GM11168 (cell line): ENCODE data around the gene IGFL2.
"Not testable (repeated sequence)": the region's sequence is repeated elsewhere in the genome, so short reads cannot be mapped to it uniquely, and the experiment has no call there.

ENCODE experiments used
- in situ Hi-C: fragments of 300-500 bp; cut with MboI; formaldehyde crosslinking; loops from one replicate; pipeline ENCODE4 v1.12.0; 2022; ENCODE audit warnings: low sequenced_read_pairs; ENCODE audit not compliant: unreplicated experiment

Gene IGFL2

DNA sequence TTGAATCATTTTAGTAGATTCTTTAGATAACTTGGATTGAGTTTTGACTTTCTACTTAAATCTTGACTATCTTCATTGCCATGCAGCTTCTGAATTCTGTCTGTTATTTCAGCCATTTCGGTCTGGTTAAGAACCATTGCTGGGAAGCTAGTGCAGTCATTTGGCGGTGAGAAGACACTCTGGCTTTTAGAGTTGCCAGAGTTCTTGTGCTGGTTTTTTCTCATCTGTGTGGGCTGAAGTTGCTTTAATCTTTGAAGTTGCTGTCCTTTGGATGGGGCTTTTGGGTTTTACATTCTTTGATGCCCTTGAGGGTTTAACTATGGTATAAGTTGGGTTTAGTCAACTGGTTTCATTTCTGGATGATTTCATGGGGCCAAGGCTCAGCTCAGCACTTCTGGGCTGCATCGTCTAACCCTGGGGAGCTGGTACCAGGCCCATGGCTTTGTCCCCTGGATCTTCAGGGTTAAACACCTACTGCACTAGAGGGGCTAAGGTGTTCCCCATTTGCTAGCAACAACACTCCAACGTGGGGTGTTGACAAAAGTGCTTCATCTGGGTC lies 10.0 kb upstream of the IGFL2 start:
- in situ Hi-C loops = no loop called here

DNA sequence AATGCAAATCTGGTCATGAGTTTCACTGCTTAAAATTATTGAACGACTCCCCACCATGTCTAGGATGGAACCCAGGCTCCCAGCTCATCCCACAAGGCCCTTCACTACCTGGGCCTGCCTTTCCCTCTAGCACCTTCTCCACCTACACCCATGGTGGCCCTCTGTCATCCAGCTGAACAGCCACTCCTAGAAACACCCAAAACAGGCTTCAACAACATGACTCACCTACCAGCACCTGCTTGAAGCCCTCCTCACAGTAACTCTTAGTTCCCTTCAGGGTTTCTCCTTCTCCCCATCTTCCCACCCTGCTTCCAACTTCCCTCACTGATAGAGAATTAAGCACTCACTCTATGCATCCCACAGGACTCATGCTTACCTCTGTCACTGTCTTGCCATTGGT lies 6.6 kb upstream of the IGFL2 start:
- in situ Hi-C loops = no loop called here

DNA sequence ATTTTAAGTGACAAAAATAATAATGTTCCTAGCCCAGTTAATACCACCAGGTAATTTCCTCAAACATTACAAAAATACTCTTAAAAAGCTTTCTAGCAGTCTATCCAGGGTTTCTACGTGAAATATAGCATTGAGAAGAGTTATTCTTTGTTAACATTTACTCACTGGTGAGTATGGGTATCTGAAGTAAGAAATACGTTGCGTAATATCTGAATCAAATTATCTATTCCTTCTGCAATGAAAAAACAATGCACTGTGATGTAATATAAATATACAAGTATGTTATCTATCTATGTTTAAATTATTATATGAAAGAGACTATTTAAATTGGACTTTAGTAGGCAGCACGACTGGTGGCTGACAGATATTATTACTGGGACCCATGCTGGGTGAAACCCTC lies 5.7 kb upstream of the IGFL2 start:
- in situ Hi-C loops = no loop called here

DNA sequence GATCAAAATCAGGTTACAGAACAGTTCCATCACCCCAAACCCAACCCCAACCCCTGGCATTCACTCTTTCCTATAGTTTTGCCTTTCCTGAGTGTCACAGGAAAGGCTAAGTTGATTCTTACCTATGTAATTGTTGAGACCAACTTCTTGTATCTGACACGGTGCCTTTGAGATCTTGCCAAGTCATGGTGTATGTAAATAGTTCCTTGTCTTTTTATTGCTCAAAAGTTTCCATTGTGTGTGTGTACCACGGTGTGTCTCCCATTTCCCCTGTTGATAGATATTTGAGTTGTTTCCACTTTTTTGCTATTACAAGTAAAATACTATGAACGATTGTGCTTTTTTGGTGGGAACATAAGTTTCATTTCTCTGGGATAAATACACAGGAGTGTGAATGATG lies 3.3 kb upstream of the IGFL2 start:
- in situ Hi-C loops = no loop called here

DNA sequence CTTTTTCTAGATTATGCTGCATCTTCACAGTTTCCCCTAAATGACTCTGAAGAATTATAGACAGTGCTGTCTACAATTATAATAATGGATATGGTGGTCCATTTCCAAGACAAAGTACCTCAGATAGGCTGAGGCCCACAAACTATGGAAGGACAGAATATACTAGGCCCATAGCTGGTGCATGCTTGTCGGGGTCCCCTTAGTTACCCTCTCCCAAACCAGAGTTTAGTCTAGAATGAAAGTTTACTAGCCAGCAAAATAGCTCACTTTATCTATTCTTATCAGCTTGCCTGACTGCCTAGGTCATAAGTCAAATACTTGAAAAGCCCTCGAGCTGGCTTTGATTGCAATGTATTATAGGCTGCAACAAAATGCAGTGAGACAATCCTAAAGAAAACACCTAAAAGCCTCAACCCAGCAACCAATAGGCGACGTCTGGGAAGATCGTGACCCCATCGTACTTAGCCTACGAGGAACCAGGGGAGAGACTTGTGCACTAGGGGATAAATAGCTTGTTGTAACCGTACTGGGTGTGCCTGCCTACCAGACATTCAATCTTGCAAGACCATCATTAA lies 785 bp upstream of the IGFL2 start:
- in situ Hi-C loops = no loop called here

DNA sequence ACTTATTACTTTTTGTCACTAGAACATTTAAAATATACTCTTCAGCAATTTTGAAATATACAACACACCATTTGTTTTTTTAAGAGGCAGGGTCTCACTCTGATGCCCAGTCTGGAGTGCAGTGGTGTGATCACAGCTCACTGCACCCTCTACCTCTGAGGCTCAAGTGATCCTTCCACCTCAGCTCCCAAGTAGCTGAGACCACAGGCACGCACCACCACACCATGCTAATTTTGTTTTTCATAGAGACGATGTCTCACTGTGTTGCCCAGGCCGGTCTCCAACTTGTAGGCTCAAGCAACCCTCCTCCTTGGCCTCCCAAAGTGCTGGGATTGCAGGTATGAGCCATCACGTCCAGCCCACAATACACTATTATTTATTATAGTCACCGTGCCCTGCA lies 2.6 kb downstream of the IGFL2 start:
- in situ Hi-C loops = no loop called here

DNA sequence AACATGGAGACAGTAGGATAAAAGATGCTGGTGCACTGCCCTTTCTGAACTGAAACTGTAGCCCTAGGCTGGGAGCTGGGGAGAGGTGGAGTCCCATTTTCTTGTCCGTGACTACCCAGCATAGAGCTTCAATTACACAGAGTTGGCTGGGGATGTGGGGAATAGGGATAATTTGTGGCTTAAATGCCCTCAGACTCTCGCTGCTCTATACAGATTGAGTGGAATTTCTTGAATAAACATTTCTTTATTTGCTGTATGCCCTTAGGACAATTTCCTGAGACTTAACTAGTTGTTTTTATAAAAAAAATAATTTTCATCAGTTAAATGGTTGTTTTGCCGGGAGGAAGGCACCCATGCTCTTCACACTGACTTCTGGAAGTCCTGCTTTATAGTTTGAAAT lies 7.2 kb downstream of the IGFL2 start:
- in situ Hi-C loops = no loop called here

DNA sequence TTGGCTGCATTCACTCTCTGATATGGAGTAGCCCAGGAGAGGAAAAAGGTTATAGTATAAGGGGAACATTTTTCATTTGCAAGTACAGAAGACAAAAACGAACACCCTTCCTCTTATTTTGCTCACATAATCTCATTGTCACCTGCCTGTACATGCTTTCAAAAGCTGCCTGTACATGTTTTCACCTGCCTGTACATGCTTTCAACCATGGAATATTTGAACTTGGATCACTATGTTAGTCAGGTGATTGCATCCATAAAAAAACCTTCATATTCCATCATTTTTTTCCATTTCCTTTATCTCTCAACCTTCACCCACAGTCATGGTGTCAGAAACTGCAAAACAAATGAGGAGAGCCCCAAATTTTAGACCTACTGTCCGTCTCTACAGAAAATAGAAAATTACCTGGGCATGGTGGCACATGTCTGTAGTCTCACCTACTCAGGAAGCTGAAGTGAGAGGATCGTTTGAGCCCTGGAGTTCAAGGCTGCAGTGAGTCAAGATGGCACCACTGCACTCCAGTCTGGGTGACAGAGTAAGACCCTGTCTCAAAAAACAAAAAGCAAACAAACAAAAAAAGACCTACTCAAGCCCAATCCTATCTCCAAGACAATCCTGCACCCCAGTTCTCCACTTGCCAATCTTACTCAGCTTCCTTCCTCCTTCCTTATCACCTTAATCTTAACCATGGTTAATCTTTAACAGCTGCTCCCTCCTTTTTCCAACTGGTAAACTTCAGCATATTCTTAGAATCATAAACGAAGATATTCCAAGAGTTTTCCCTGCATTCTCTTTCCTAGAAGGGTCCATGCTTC lies 11.6 kb downstream of the IGFL2 start:
- in situ Hi-C loops = no loop called here

DNA sequence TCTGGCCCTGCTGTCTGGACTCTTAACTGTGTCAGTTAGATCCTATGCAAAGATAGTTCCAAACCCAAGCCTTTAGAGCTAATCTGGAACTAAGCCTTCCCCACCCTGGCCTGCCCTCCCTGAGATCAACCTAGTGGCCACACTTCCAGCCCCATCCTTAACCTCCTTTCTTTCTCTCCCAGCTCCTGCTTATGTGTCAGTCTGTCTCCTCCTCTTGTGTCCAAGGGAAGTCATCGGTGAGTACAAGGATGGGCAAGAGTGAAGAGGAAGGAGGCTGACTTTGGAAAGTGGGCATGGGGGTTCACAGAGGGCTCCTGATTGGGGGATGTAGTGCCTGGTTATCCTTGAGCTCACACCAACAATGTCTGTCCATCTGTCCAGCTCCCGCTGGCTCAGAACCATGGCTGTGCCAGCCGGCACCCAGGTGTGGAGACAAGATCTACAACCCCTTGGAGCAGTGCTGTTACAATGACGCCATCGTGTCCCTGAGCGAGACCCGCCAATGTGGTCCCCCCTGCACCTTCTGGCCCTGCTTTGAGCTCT lies 12.3 kb downstream of the IGFL2 start:
- in situ Hi-C loops = no loop called here

DNA sequence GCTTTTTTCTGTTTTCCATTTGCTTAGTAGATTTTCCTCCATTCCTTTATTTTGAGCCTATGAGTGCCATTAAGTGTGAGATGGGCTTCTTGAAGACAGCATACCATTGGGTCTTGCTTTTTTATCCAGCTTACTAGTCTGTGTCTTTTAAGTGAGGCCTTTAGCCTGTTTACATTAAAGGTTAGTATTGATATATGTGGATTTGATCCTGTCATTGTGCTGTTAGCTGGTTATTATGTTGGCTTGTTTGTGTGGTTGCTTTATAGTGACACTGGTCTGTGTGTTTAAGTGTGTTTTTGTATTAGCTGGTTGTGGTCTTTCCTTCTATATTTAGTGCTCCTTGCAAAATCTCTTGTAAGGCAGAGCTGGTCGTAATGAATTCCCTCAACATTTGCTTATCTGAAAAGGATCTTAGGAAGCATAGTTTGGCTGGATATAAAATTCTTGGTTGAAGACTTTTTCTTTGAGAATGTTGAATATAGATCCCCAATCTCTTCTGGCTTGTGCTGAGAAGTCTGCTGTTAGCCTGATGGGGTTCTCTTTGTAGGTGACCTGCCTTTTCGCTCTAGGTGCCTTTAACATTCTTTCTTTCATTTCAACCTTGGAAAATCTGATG lies 13.7 kb downstream of the IGFL2 start:
- in situ Hi-C loops = not testable (repeated sequence)

DNA sequence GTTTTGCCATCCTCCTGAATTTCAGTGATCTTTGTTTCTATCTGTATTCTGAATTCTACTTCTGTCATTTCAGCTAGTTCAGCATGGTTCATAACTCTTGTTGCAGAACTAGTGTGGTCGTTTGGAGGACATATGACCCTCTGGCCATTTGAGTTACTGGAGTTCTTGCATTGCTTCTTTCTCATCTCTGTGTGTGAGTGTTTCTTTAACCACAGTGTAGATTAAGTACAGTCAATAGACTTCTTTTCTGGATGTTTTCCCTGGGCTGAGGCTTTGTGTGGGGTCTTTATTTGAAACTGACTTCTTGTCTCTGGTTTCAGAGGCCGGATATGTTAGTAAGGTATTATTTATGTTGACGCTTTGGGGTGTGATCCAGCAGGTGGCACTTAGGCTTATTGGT lies 14.7 kb downstream of the IGFL2 start:
- in situ Hi-C loops = no loop called here

DNA sequence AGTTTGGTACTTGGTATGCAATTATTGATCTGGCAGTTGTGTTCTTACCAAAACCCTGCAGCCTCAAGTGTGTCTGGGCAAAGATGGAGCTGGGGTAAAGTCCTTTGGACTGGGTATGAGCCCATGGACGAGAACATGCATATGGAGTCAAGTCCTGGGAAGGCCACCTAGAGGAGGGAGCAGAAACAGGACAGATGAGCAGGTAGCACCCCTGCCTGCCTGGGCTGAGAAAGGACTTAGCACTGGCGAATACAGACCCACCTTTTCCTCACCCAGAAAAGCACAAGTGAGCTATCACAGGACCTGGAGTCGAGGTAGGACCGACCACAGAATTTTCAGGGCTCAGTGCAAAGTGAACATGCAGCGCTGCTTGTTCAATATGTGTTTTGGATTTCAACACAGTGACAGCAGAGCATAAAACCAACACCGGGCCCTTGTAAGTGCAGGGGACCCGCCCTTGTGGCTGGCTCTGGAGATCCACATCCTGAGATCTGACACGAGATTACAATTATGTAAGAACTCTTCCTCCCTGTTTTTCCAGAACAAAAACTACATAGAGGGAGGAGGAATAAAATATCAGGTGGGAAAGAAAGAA lies 25.9 kb downstream of the IGFL2 start:
- in situ Hi-C loops = no loop called here

DNA sequence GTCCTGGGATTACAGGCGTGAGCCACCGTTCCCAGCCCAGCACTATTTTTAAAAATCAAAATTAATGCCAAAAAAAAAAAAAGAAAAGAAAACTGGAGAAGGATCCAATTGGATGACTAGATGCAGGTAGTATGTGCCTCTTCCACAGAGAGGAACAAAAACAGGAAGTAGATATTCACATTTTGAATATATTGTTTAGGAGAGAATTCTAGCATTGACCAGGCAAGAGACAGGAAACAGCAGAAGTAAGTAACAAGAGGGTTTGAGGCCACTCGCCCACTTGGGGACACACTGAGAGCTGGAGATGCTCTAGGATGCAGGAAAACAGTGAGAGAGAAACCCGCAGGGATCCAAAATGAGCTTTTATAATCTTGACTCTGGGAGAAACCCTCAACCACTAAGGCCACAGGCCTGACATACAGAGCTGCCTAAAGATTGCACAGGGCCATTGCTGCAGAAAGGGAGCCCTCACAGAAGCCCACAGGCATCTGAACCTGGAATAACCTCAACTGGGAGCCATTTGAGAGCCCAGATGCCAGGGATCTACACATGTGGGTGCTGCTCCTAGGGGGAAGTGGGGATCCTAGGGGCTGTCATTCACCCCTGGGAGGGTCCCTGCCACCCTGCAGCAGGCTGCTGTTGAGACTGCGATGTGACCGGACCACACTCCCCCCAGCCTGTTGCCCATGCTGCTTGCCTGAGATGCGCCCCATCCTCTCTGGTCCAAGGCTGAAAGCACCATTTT lies 28.2 kb downstream of the IGFL2 start:
- in situ Hi-C loops = no loop called here

DNA sequence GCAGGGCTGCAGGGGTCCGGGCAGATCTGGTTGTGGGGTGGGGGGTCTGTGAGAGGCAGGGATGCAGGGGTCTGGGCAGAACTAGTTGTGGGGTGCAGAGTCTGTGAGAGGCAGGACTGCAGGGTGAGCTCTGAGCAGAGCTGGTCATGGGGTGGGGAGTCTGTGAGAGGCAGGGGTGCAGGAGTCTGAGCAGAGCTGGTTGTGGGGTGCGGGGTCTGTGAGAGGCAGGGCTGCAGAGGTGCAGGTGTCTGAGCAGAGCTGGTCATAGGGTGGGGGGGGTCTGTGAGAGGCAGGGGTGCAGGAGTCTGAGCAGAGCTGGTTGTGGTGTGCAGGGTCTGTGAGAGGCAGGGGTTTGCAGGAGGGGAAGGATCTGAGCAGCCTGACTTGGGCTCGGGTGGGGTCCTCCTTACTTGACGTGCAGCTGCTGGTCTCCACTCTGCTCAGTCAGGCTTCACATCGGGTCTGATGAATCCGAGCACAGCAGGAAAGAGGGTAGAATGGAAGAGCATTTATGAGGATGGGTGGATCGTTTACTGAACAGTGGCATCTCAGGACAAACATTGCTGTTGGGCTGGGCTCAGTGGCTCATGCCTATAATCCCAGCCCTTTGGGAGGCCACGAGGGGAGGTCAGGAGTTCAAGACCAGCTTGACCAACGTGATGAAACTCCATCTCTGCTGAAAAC lies 31.2 kb downstream of the IGFL2 start:
- in situ Hi-C loops = no loop called here

DNA sequence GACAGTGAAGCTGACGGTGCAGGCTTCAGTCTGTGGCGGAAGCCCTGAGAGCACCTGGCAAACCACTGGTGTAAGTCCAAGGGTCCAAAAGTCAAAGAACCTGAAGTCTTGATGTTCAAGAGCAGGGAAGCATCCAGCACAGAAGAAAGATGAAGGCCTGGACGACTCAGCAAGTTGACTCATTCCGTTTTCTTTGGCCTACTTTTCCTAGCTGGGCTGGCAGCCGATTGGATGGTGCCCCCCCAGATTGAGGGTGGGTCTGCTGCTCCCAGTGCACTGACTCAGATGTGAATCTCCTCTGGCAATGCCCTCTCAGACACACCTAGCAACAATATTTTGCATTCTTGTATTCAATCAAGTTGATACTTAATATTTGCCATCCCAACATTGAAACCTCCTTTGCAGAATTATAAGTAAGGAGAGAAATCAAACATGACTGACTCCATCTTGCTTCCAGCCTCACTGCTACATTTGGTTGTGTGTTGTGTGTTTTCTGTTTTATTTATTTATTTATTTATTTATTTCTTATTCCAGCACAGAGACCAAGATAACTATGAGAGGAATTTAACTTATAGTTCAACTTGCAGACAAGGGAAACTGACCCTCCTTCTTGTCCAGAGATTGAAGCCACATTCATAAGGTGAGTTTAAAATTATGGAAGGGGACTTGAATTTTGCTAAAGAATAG lies 32.8 kb downstream of the IGFL2 start:
- in situ Hi-C loops = loop anchor here (10.0 kb wide), 1 partner anchor 96 kb away; no protein-coding TSS in a partner anchor

DNA sequence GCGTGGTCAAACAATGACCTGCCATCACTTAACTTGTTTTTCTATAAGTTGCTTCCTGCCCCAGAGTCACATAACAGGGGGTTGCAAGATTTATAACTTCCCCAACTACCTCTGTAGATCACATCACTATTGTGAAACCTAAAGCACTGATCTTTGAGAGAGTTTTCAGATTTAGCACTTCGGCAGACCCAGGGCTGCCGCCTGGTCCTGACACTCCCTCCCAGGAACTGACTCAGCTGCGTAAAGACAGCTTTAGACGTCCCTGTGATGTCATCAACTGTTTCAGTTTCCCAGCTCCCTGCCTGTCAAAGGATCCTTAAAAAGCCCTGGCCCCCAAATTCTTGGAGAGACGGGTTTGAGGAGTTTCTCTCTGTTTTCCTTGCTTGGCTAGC lies 33.3 kb downstream of the IGFL2 start:
- in situ Hi-C loops = loop anchor here (10.0 kb wide), 1 partner anchor 97 kb away; no protein-coding TSS in a partner anchor

DNA sequence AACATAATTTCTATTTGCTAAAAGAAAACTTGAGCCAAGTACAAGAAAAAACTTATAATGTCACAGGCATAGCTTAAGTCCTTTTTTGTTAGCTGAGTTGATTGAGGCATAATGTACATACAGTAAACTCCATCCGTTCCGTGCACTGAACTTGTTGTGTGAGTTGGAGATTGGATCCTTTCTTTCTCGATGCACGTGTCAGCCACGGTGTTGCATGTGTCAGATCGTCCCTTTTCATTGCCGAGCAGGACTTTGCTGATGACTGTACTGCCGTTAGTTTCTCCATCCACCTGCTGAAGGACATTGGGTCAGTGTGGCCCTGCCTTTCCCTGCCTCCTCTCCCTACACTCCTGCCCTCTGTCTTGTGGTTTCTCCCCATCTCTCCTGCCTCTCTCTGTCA lies 34.4 kb downstream of the IGFL2 start:
- in situ Hi-C loops = loop anchor here (10.0 kb wide), 1 partner anchor 98 kb away; no protein-coding TSS in a partner anchor

DNA sequence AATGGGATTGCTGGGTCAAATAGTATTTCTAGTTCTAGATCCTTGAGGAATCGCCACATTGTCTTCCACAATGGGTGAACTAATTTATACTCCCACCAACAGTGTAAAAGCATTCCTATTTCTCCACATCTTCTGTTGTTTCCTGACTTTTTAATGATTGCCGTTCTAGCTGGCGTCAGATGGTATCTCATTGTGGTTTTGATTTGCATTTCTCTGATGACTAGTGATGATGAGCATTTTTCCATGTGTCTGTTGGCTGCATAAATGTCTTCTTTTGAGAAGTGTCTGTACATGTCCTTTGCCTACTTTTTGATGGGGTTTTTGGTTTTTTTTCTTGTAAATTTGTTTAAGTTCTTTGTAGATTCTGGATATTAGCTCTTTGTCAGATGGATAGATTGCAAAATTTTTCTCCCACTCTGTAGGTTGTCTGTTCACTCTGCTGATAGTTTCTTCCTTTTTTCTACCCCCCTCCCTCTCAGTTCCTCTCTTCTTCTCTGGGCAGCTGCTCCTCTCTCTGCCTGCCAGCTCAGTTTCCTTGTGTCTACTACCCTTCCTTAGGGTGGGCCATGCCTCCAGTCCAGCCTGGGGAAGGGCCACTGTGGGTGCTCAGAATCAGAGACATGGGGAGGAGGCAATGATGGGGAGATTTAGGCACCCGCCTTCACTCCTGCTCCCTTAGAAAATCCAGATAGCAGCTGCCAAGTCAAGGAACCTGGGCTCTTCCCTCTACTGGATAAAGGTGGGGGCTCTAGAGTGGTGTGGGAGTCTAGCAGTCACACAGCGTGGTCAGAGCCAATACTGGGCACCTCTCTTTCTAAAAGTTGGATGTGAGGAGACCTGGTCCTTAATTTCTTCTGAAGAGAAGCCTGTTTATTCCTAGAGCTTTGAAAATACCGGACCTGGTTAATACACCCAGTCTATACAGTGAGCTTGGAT lies 37.0 kb downstream of the IGFL2 start:
- in situ Hi-C loops = loop anchor here (10.0 kb wide), 1 partner anchor 100 kb away; no protein-coding TSS in a partner anchor
